Testis (tissue), 3 donors: ENCODE data around the gene GSN. TPM values are rescaled to one million over a fixed set of nuclear protein-coding genes. Genes with fewer than 3 reads are reported as not detected.

Experiments used
- DNase-seq: peaks from one replicate; pipeline ENCODE4 v3.0.0-alpha.2; 2019
- H3K27ac ChIP-seq, 2 donors: fragments of 200-600 bp; sonication (generic); one replicate each; pipeline ENCODE4 v1.5.1; 2019
- H3K27me3 ChIP-seq: fragments of 200-600 bp; sonication (generic); one replicate; pipeline ENCODE4 v1.5.1; 2019
- H3K36me3 ChIP-seq: fragments of 200-600 bp; sonication (generic); one replicate; pipeline ENCODE4 v1.5.1; 2017; ENCODE audit warnings: low read depth; ENCODE audit errors: missing control alignments
- H3K4me1 ChIP-seq: fragments of 200-600 bp; sonication (generic); one replicate; pipeline ENCODE4 v1.5.1; 2019
- H3K4me3 ChIP-seq, 2 donors: fragments of 200-600 bp; sonication (generic); one replicate each; pipeline ENCODE4 v1.5.1; 2017 to 2019
- H3K9me3 ChIP-seq: fragments of 200-600 bp; sonication (generic); one replicate; pipeline ENCODE4 v1.5.1; 2017
- POLR2A ChIP-seq: fragments of 450-650 bp; IDR thresholded peaks from one replicate; pipeline ENCODE4 v1.6.1; 2017; ENCODE audit warnings: antibody characterized with exemption, mild to moderate bottlenecking, moderate library complexity
- WGBS, 2 donors: methylation state at CpG; one replicate each; pipeline ENCODE4 v1.1.5; 2018; 5-methylcytosine and 5-hydroxymethylcytosine counted together
- intact Hi-C: fragments of 100-400 bp; cut with DNase I; formaldehyde crosslinking; loops from one replicate; pipeline ENCODE4 v1.15.1; 2023; ENCODE audit warnings: low total_unique reads
- polyA plus RNA-seq: library from polyadenylated mRNA; stranded (reverse); fragments of 350-450 nt; fragmentation: Illumina TruSeq; extraction: RNeasy Lipid Tissue Mini Kit (QIAGEN cat#74804); gene quantifications from one replicate; pipeline ENCODE4 v1.2.3, GENCODE V29; 2014; ENCODE audit warnings: low read depth, low replicate concordance; ENCODE audit not compliant: insufficient read depth
- total RNA-seq, 2 donors: library from RNA; depleted of rRNA; stranded (reverse); fragments of >200 nt; gene quantifications; one replicate each; pipeline ENCODE4 v1.2.3, GENCODE V29; 2016
- TF ChIP-seq, protein P1 (sequence below), 3 experiments: fragments of 450-650 bp in 2 of 3; fragments of 200-600 bp in 1 of 3; sonication (generic) in 1 of 3; IDR thresholded peaks; one replicate each; pipeline ENCODE4 v1.5.1; 2016 to 2019; ENCODE audit warnings: antibody characterized with exemption in 3 of 3, mild to moderate bottlenecking in 2 of 3, moderate library complexity in 1 of 3

The GSN gene
- total and polyA plus RNA-seq, 3 donors from 2014 or later = 206 to 392 (median 356) TPM

DNA sequence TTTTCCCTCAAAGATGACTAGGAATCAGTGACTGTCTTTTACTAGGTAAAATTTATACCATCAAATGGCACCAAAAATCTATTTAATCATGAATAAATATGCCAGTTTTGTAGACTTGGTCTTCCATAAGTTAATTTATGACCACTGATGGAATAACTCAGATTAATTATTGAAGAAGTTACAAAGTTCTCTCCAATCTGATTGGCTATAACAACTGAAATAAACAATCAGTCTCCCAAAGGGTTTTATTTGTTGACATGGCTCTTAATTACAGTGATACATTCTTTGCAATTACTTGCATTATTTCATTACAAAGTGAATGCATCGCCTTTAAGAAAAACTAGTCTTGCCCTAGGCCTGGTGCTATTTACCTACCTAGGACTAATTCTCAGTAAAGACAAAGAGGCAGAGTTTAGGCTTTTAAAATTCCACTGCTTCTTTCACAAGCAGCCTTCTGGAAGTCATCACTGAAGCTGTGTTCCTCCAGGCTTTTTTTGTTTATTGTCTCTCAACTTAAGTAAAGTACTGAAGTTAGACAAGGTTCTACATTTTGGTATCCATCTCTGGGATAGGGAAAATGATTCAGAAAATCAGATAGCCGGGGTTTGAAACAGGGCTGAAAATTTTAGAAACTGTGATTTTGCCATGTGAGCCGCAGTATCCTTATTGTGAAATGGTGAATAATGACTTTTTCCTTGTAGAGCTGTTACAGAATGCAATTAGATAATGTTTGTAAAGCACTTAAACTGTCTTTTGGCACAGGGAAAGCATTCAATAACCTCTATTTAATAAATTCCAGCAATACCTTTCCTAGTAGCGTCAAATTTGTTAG lies 99.6 kb downstream of the GSN start:
- H3K4me3 ChIP-seq = no peak overlapping the region
- TF ChIP-seq, protein P1, sequence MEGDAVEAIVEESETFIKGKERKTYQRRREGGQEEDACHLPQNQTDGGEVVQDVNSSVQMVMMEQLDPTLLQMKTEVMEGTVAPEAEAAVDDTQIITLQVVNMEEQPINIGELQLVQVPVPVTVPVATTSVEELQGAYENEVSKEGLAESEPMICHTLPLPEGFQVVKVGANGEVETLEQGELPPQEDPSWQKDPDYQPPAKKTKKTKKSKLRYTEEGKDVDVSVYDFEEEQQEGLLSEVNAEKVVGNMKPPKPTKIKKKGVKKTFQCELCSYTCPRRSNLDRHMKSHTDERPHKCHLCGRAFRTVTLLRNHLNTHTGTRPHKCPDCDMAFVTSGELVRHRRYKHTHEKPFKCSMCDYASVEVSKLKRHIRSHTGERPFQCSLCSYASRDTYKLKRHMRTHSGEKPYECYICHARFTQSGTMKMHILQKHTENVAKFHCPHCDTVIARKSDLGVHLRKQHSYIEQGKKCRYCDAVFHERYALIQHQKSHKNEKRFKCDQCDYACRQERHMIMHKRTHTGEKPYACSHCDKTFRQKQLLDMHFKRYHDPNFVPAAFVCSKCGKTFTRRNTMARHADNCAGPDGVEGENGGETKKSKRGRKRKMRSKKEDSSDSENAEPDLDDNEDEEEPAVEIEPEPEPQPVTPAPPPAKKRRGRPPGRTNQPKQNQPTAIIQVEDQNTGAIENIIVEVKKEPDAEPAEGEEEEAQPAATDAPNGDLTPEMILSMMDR (IDR thresholded peaks at IDR 0.05) = no peak
- TF ChIP-seq POLR2A = no peak
- WGBS, 2 donors = 47 to 67% methylated on average over 4 of the region's 4 CpGs
- H3K4me1 ChIP-seq = peaks cover 28% of the 10 kb centered on the region
- no peaks in the 10 kb centered on the region for H3K9me3 ChIP-seq
- no peaks in the 10 kb centered on the region for H3K27me3 ChIP-seq
- intact Hi-C loops = no loop called here
- DNase-seq = no peak
- no peaks in the 10 kb centered on the region for H3K36me3 ChIP-seq
- peak overlapping the region in 1 of 2 donors; percentile 96 for H3K27ac ChIP-seq

DNA sequence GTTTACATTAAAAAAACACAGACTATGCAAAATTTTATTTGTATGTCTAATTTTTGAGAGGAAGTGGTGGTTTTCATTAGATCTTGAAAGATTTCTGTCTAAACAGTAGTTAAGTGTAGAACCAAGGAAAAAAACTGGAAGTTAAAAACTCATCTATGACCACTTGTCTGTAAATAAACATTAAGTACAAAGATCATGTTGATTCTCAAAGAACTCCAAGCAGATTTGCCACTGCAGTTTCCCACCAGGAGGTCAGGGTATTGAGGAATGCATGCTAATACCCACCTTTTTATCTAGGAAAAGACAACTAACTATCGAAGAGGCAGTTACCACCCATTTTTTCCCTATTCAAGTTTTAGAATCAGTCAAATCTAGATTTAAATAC lies 100.2 kb downstream of the GSN start:
- Histone ChIP-seq H3K27ac (peak overlapping the region; percentile 65 to 96), H3K36me3 (no peaks in the 10 kb centered on the region), H3K9me3 (no peaks in the 10 kb centered on the region), H3K27me3 (no peaks in the 10 kb centered on the region), H3K4me1 (peaks cover 22% of the 10 kb centered on the region), H3K4me3 (peak overlapping the region in 1 of 2 donors; percentile 78)
- DNase-seq = no peak
- no peak for TF ChIP-seq POLR2A
- TF ChIP-seq, protein P1 (IDR thresholded peaks at IDR 0.05) = no peak
- 18 to 44% methylated on average over 1 of the region's 1 CpG for WGBS, 2 donors
- intact Hi-C loops = no loop called here

- no peaks in the 10 kb centered on the region for H3K36me3 ChIP-seq
- intact Hi-C loops = no loop called here
- TF ChIP-seq POLR2A = no peak
- TF ChIP-seq, protein P1 (IDR thresholded peaks at IDR 0.05) = no peak
- WGBS, 2 donors = 33 to 43% methylated on average over 8 of the region's 8 CpGs
- DNase-seq = no peak
- H3K27me3 ChIP-seq = no peaks in the 10 kb centered on the region
- H3K4me3 ChIP-seq = peak overlapping the region; percentile 69 to 78
- peaks cover 18% of the 10 kb centered on the region for H3K4me1 ChIP-seq
- H3K9me3 ChIP-seq = no peaks in the 10 kb centered on the region
- peak overlapping the region; percentile 81 to 96 for H3K27ac ChIP-seq
These were observed 100.8 kb downstream of the GSN start for GRCh38 chr9:121368745-121369144.

GRCh38 chr9:121369595-121370265 lies 101.8 kb downstream of the GSN start, which contains the start of gene STOM:
Gene STOM, minus strand, starts transcription at chr9:121370250. Its CDS starts 63 bp downstream, at chr9:121370187.
- 2% methylated on average over 10 to 21 of the region's 52 CpGs for WGBS, 2 donors
- peak; percentile 85 for DNase-seq
- H3K27me3 ChIP-seq = no peaks in the 10 kb centered on the region
- peak within 1 kb of the TSS; percentile 69 to 78 for H3K4me3 ChIP-seq
- peaks cover 18% of the 10 kb centered on the region for H3K4me1 ChIP-seq
- H3K27ac ChIP-seq = peak within 1 kb of the TSS; percentile 81 to 96
- no peaks in the 10 kb centered on the region for H3K36me3 ChIP-seq
- H3K9me3 ChIP-seq = no peaks in the 10 kb centered on the region
- intact Hi-C loops = loop anchor here (5.0 kb wide), 2 partner anchors 42 to 92 kb away; no protein-coding TSS in a partner anchor
- TF ChIP-seq, protein P1 (IDR thresholded peaks at IDR 0.05) = no peak
- peak; percentile 74 for TF ChIP-seq POLR2A
